K562 (cell line): ENCODE data around the gene EHBP1L1. TPM values are rescaled to one million over a fixed set of nuclear protein-coding genes. Genes with fewer than 3 reads are reported as not detected.

Source experiments
- ARID1B ChIP-seq: fragments of 450-650 bp; IDR thresholded peaks from 2 replicates; pipeline ENCODE4 v1.6.1; 2016; ENCODE audit warnings: antibody characterized with exemption, mild to moderate bottlenecking, inconsistent platforms
- ATF1 ChIP-seq, 2 experiments: fragments of 450-650 bp in 1 of 2; IDR thresholded peaks; 2 replicates each; pipeline ENCODE4 v1.6.1; 2016; ENCODE audit warnings: missing compliant biosample characterization in 1 of 2, missing genetic modification characterization in 1 of 2
- ATF7 ChIP-seq: fragments of 450-650 bp; IDR thresholded peaks from 2 replicates; pipeline ENCODE4 v1.7.1; 2014; ENCODE audit warnings: mild to moderate bottlenecking, moderate library complexity
- CREB3 ChIP-seq: fragments of 450-650 bp; conservative IDR thresholded peaks from 2 replicates; pipeline ENCODE4 v1.6.1; 2016; ENCODE audit warnings: missing genetic modification characterization, low read depth, mild to moderate bottlenecking, missing compliant biosample characterization, moderate library complexity
- CREM ChIP-seq: IDR thresholded peaks from 2 replicates; pipeline ENCODE4 v1.6.1; 2014; ENCODE audit warnings: antibody characterized with exemption, low read depth
- ELK1 ChIP-seq: sonication (generic); formaldehyde crosslinking; IDR thresholded peaks from 2 replicates; pipeline ENCODE4 v1.8.1; 2022; ENCODE audit warnings: missing genetic modification reagents
- ESRRA ChIP-seq: fragments of 450-650 bp; IDR thresholded peaks from 2 replicates; pipeline ENCODE4 v1.6.1; 2014; ENCODE audit warnings: low read depth, mild to moderate bottlenecking, moderate library complexity, borderline replicate concordance
- ESRRB ChIP-seq: fragments of 250-450 bp; sonication (Bioruptor Pico); IDR thresholded peaks from 2 replicates; pipeline ENCODE4 v1.5.0; 2020; ENCODE audit warnings: mild to moderate bottlenecking, moderate library complexity, borderline replicate concordance
- FOXA1 ChIP-seq: fragments of 450-650 bp; IDR thresholded peaks from 2 replicates; pipeline ENCODE4 v1.6.1; 2016; ENCODE audit warnings: mild to moderate bottlenecking, borderline replicate concordance
- NEUROD1 ChIP-seq: fragments of 150-350 bp; IDR thresholded peaks from 2 replicates; pipeline ENCODE4 v1.6.1; 2014; ENCODE audit warnings: borderline replicate concordance, low read length, low read depth; ENCODE audit not compliant: partially characterized antibody
- NFXL1 ChIP-seq: fragments of 450-650 bp; formaldehyde crosslinking; IDR thresholded peaks from 2 replicates; pipeline ENCODE4 v1.4.0; 2021; ENCODE audit warnings: mild to moderate bottlenecking
- PRPF4 ChIP-seq: fragments of 200-400 bp; formaldehyde crosslinking; IDR thresholded peaks from one replicate; pipeline ENCODE4 v1.6.1; 2017; ENCODE audit warnings: low read length, low read depth, mild to moderate bottlenecking; ENCODE audit not compliant: insufficient read depth, poor library complexity, severe bottlenecking
- SNRNP70 ChIP-seq: fragments of 200-400 bp; formaldehyde crosslinking; optimal IDR thresholded peaks from 2 replicates; pipeline ENCODE3; 2017; ENCODE audit warnings: low read depth, low read length
- SREBF2 ChIP-seq: sonication (generic); formaldehyde crosslinking; IDR thresholded peaks from 2 replicates; pipeline ENCODE4 v1.4.0; 2020; ENCODE audit warnings: mild to moderate bottlenecking, missing genetic modification reagents
- SRSF3 ChIP-seq: fragments of 200-400 bp; formaldehyde crosslinking; IDR thresholded peaks from 2 replicates; pipeline ENCODE4 v1.6.1; 2016; ENCODE audit warnings: mild to moderate bottlenecking, low read length, moderate library complexity; ENCODE audit not compliant: insufficient read depth
- TEAD2 ChIP-seq: fragments of 450-650 bp; IDR thresholded peaks from 2 replicates; pipeline ENCODE4 v1.6.1; 2016; ENCODE audit warnings: missing genetic modification characterization, control low read depth, missing compliant biosample characterization
- VEZF1 ChIP-seq: fragments of 200-800 bp; sonication (Bioruptor generic); IDR thresholded peaks from 2 replicates; pipeline ENCODE4 v1.6.1; 2017; ENCODE audit warnings: missing genetic modification characterization, missing compliant biosample characterization
- XRCC3 ChIP-seq: fragments of 450-650 bp; IDR thresholded peaks from 2 replicates; pipeline ENCODE4 v1.6.1; 2017; ENCODE audit warnings: mild to moderate bottlenecking, moderate library complexity
- ZNF143 ChIP-seq: sonication (generic); formaldehyde crosslinking; IDR thresholded peaks from 2 replicates; pipeline ENCODE4 v1.9.0; 2022; ENCODE audit warnings: mild to moderate bottlenecking, missing genetic modification reagents
- polyA plus RNA-seq, 8 experiments: library from polyadenylated mRNA; depleted of rRNA in 4 of 8; stranded (reverse) in 5 of 8; unstranded in 3 of 8; fragments of >200 nt; fragmentation: Nextera tagmentation in 2 of 8; fragmentation: Illumina TruSeq in 1 of 8; extraction: Ambion mirVana in 2 of 8; extraction: Trizol in 1 of 8; gene quantifications; 2 replicates each; pipeline versions ENCODE4 v1.2.1 to v1.2.3, GENCODE V29; 2011 to 2014; ENCODE audit warnings: inconsistent platforms in 1 of 8, missing spikeins in 1 of 8
- total RNA-seq, 7 experiments: library from RNA; depleted of rRNA in 6 of 7; stranded (reverse); fragments of >200 nt in 6 of 7; fragmentation: Illumina TruSeq in 2 of 7; extraction: Trizol in 2 of 7; gene quantifications; 2 replicates each; pipeline versions ENCODE4 v1.2.1 to v1.2.3, GENCODE V29; 2011 to 2021; ENCODE audit warnings: low replicate concordance in 1 of 7
- TF ChIP-seq, protein P1 (sequence below): sonication (generic); formaldehyde crosslinking; IDR thresholded peaks from 2 replicates; pipeline ENCODE4 v1.8.0; 2022; ENCODE audit warnings: mild to moderate bottlenecking, missing genetic modification reagents
- TF ChIP-seq, protein P2 (sequence below): sonication (generic); IDR thresholded peaks from 2 replicates; pipeline ENCODE4 v1.6.1; 2016
- TF ChIP-seq, protein P3 (sequence below): fragments of 250-450 bp; sonication (Bioruptor Pico); IDR thresholded peaks from 2 replicates; pipeline ENCODE4 v1.4.0; 2020; ENCODE audit warnings: mild to moderate bottlenecking

The EHBP1L1 gene
- total and polyA plus RNA-seq, 9 of the 15 experiments (the other 6 are each of a cell fraction or from before 2014, with no cell fraction given) = 0.03 to 87.1 (median 26.3) TPM

- no peak; the same call in 1 of the 2 replicates for TF ChIP-seq CREB3 (tag)
- no peak for TF ChIP-seq ELK1 (CRISPR knock-in tag)
- TF ChIP-seq ATF7 = no peak
- TF ChIP-seq FOXA1 = no peak
- TF ChIP-seq, protein P1, sequence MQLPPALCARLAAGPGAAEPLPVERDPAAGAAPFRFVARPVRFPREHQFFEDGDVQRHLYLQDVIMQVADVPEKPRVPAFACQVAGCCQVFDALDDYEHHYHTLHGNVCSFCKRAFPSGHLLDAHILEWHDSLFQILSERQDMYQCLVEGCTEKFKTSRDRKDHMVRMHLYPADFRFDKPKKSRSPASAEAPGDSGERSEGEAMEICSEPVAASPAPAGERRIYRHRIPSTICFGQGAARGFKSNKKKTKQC (CRISPR knock-in tag) = no peak; the same call in 1 of the 2 replicates
- TF ChIP-seq ESRRB (CRISPR knock-in tag) = no peak
- no peak for TF ChIP-seq NEUROD1
- TF ChIP-seq ZNF143 (CRISPR knock-in tag) = no peak; the same call in 1 of the 2 replicates
- peak; percentile 95 for TF ChIP-seq VEZF1 (CRISPR knock-in tag)
- TF ChIP-seq ATF1 (CRISPR knock-in tag; IDR thresholded peaks at IDR 0.05) = no peak
- peak; percentile 50 for TF ChIP-seq ATF1 (tag; IDR thresholded peaks at IDR 0.05)
- TF ChIP-seq SRSF3 = no peak
- TF ChIP-seq NFXL1 (CRISPR knock-in tag) = no peak
- no peak for TF ChIP-seq PRPF4
- no peak for TF ChIP-seq XRCC3
- no peak for TF ChIP-seq TEAD2 (tag)
- TF ChIP-seq, protein P2, sequence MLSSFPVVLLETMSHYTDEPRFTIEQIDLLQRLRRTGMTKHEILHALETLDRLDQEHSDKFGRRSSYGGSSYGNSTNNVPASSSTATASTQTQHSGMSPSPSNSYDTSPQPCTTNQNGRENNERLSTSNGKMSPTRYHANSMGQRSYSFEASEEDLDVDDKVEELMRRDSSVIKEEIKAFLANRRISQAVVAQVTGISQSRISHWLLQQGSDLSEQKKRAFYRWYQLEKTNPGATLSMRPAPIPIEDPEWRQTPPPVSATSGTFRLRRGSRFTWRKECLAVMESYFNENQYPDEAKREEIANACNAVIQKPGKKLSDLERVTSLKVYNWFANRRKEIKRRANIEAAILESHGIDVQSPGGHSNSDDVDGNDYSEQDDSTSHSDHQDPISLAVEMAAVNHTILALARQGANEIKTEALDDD = peak; percentile 91; the same call in 1 of the 2 replicates
- TF ChIP-seq CREM = no peak; the same call in 1 of the 2 replicates
- no peak for TF ChIP-seq SNRNP70
- no peak for TF ChIP-seq ARID1B
- peak; percentile 80; the same call in 1 of the 2 replicates for TF ChIP-seq ESRRA
- TF ChIP-seq SREBF2 = no peak
- TF ChIP-seq, protein P3, sequence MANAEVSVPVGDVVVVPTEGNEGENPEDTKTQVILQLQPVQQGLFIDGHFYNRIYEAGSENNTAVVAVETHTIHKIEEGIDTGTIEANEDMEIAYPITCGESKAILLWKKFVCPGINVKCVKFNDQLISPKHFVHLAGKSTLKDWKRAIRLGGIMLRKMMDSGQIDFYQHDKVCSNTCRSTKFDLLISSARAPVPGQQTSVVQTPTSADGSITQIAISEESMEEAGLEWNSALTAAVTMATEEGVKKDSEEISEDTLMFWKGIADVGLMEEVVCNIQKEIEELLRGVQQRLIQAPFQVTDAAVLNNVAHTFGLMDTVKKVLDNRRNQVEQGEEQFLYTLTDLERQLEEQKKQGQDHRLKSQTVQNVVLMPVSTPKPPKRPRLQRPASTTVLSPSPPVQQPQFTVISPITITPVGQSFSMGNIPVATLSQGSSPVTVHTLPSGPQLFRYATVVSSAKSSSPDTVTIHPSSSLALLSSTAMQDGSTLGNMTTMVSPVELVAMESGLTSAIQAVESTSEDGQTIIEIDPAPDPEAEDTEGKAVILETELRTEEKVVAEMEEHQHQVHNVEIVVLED = no peak
These were observed at the start of gene EHBP1L1 (continued) for GRCh38 chr11:65575568-65576231.
